HG02884 (cell line): Measurements from ENCODE around the gene ANAPC10.
"Not testable (repeated sequence)": the region's sequence is repeated elsewhere in the genome, so short reads cannot be mapped to it uniquely, and the experiment has no call there.

ENCODE experiments used
- ATAC-seq: cut with Tn5 transposase; IDR thresholded peaks from one replicate; pipeline ENCODE4 v1.9.1; 2021; ENCODE audit warnings: mild to moderate bottlenecking, moderate library complexity; ENCODE audit not compliant: unreplicated experiment

ANAPC10 gene

DNA sequence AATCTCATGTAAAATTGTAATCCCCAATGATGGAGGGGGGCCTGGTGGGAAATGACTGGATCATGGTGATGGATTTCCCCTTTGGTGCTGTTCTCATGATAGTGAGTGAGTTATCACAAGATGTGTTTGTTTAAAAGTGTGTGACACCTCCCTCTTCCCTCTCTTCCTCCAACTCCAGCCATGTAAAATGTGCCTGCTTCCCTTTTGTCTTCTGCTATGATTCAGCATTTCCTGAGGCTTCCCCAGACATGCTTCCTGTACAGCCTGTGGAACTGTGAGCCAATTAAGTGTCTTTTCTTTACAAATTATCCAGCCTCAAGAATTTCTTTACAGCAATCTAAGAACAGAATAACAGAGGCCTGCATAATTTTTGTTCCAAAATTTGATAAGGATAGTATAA, 85.2 kb downstream of the ANAPC10 start:
- ATAC-seq, result no peak

GRCh38 chr4:145011636-145012035, 86.4 kb downstream of the ANAPC10 start:
- ATAC-seq, result no peak

DNA sequence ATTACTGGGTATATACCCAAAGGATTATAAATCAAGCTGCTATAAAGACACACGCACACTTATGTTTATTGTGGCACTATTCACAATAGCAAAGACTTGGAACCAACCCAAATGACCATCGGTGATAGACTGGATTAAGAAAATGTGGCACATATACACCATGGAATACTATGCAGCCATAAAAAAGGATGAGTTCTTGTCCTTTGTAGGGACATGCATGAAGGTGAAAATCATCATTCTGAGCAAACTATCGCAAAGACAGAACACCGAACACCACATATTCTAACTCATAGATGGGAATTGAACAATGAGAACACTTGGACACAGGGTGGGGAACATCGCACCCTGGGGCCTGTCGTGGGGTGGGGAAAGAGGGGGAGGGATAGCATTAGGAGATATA, 87.7 kb downstream of the ANAPC10 start:
- not testable (repeated sequence) for ATAC-seq

GRCh38 chr4:145003675-145004074, 94.3 kb downstream of the ANAPC10 start:
- ATAC-seq, result no peak

DNA sequence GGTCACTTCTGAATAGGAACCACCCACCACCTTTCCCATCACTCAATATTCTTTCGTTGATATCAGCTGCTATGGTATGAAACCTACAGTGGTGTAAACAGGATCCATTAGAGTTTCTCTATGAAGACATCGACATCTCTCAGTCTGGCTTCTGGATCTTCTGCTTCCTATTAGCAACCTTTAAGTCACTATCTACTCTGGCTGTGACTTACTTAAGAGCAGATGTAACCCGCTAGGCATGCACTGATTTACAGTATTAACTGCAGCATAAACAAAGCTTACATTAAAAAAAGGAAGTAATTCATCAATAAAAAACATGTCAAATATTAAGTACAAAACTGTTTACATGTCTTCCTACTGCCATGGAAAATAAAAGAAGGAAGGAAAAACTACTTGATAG, 96.4 kb downstream of the ANAPC10 start:
- no peak for ATAC-seq

- ATAC-seq, result not testable (repeated sequence)
Observed at GRCh38 chr4:145000656-145001055, 97.3 kb downstream of the ANAPC10 start.

DNA sequence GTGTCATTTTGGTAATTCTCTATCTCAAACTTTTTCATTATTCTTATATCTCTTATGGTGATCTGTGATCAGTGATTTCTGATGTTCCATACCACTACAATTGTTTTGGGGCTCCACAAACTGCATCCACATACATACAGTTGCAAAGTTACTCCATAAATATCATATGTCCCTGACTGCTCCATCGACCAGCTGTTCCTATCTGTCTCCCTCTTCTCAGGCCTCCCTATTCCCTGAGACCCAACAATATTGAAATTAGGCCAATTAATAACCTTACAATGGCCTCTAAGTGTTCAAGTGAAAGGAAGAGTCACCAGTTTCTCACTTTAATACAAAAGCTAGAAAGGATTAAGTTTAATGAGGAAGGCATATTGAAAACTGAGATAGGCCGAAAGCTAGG, 108.7 kb downstream of the ANAPC10 start:
- ATAC-seq, result no peak

- no peak for ATAC-seq
Observed at GRCh38 chr4:144985531-144985930, 112.5 kb downstream of the ANAPC10 start.

- ATAC-seq, result no peak
Observed at GRCh38 chr4:144985014-144985413, 113.0 kb downstream of the ANAPC10 start.

DNA sequence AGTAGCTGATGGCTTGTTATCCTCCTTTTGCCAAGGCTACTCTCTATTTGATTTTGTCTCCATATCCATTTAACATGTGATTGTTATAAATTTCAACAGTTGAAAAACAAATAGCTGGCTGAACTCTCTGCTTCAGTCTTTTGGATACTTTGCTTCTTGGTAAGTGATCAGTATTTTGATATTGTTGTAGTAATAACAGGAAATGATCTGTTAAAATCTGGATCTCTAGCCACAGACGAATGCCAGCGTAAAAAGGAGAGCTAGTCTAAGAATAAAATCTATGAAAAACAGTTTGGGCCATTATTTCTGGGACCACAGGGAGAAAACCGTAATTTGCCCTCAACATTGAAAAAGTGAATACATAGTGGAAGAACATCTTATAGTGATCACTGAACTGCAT, 113.8 kb downstream of the ANAPC10 start:
- ATAC-seq, result no peak

DNA sequence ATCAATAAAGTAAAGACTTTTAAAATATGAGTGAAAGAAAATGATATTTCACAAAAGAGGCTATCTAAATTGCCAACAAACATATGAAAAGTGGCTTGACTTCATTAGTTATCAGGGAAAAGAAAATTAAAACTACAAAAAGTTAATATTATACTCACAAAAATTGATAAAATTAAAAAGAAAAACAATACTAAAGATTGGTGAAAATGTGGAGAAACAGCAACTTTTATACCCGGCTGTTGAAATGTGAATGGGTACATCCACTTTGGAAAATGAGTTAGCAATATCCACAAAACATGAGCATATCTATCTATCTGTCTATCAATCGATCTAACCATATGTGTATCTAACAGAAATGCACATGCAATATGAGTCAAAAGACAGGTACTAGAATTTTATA, 122.3 kb downstream of the ANAPC10 start:
- no peak for ATAC-seq

GRCh38 chr4:144970597-144970996, 127.4 kb downstream of the ANAPC10 start:
- ATAC-seq, result peak; percentile 57

GRCh38 chr4:144969821-144970220, 128.2 kb downstream of the ANAPC10 start:
- no peak for ATAC-seq

- ATAC-seq, result no peak
Observed at GRCh38 chr4:144968606-144969005, 129.4 kb downstream of the ANAPC10 start.

DNA sequence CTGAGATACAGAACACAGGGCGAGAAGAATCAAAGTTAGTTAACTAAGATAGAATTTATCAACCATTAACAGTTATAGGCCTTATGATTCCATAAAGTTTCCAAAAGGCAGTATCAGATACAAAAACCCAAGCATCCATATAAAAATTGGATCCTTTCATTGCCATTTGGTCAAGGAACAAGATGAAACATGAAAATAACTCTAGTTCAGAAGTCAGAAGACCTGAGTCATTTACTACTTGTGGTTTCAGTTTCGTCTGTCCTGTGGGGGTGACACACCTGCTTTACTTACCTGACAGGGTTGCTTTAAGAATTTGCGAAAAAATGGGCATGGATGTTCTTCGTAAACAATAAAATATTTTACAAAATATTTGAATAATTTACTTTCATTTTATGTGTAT, 130.8 kb downstream of the ANAPC10 start:
- peak; percentile 75 for ATAC-seq

- ATAC-seq, result no peak
Observed at GRCh38 chr4:144962300-144962699, 135.7 kb downstream of the ANAPC10 start.

DNA sequence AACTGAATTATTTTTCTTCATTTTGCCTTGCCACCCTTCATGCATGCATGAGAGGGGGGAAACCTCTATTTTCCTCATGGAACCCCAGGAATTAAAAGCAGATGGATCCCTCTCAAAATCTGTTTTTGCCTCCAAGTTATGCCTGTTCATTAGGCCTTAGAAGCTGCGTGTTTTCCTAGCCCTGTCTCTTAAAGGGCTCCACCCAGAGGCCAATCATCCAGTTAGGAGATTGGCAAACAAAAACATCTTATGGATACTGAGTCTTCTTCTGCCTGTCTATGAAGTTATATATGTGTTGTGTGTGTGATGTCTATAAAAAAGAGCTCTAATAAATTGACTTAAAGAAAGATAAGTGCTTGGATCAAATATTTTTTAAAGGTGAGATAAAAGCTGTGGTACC, 142.9 kb downstream of the ANAPC10 start:
- no peak for ATAC-seq

- ATAC-seq, result no peak
Observed at GRCh38 chr4:144954230-144954629, 143.8 kb downstream of the ANAPC10 start.

DNA sequence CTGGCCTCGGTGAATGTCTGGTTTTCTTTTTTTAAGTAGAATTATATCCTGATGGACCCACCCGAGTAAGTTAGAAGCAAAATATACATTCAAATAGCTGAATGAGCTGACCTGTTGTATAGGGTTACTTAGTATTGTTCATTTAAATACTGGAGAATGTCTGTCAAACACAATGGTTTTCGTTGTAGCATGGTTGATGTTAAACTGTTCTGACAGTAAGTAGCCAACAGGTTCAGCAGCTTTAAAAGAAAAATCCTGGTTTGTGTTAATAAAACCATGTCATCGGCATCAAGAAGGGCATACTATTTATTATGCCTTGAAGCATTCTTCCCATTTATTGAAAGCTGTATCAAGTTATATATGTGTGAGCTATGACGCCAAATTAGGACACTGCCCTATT, 149.6 kb downstream of the ANAPC10 start:
- no peak for ATAC-seq

- ATAC-seq, result no peak
Observed at GRCh38 chr4:144948009-144948408, 150.0 kb downstream of the ANAPC10 start.
